Breast epithelium (tissue), 4 donors: ENCODE results near the gene NR1I3. TPM values are rescaled to one million over a fixed set of nuclear protein-coding genes. Genes with fewer than 3 reads are reported as not detected.

ENCODE experiments used
- DNase-seq, 2 donors: peaks; one replicate each; pipeline ENCODE4 v3.0.0-alpha.2; 2019; ENCODE audit warnings: low spot score in 2 of 2
- H3K27ac ChIP-seq, 2 donors: fragments of 200-600 bp; sonication (generic) in 1 of 2; one replicate each; pipeline ENCODE4 v1.5.1; 2016 to 2019; ENCODE audit warnings: mild to moderate bottlenecking in 1 of 2
- H3K27me3 ChIP-seq, 2 donors: fragments of 200-600 bp; sonication (generic) in 1 of 2; one replicate each; pipeline versions ENCODE4 v1.5.1 to v1.6.0; 2017 to 2019; ENCODE audit warnings: control low read depth in 1 of 2, mild to moderate bottlenecking in 1 of 2
- H3K36me3 ChIP-seq: fragments of 200-600 bp; one replicate; pipeline ENCODE4 v1.5.1; 2019
- H3K4me1 ChIP-seq, 2 donors: fragments of 200-600 bp; sonication (generic); one replicate each; pipeline ENCODE4 v1.5.1; 2016 to 2019; ENCODE audit warnings: control low read depth in 1 of 2
- H3K4me3 ChIP-seq, 3 donors: fragments of 200-600 bp; sonication (generic); 1 replicate in 2 of 3; 2 replicates in 1 of 3; pipeline ENCODE4 v1.5.1; 2016 to 2019; ENCODE audit warnings: mild to moderate bottlenecking in 3 of 3, moderate library complexity in 2 of 3
- H3K9me3 ChIP-seq, 2 donors: fragments of 200-600 bp; sonication (generic) in 1 of 2; one replicate each; pipeline ENCODE4 v1.5.1; 2016 to 2019; ENCODE audit warnings: control low read depth in 1 of 2
- POLR2A ChIP-seq: fragments of 450-650 bp; IDR thresholded peaks from one replicate; pipeline ENCODE4 v1.6.1; 2016; ENCODE audit warnings: antibody characterized with exemption, mild to moderate bottlenecking, moderate library complexity
- POLR2AphosphoS5 ChIP-seq, 3 donors: sonication (generic); formaldehyde crosslinking; IDR thresholded peaks; one replicate each; pipeline ENCODE4 v1.6.1; 2017; ENCODE audit warnings: antibody characterized with exemption in 3 of 3
- intact Hi-C: fragments of 100-400 bp; cut with DNase I; formaldehyde crosslinking; loops from one replicate; pipeline ENCODE4 v1.15.1; 2023; ENCODE audit warnings: low total_unique reads
- total RNA-seq, 3 donors: library from RNA; depleted of rRNA; stranded (reverse); fragments of >200 nt; gene quantifications; one replicate each; pipeline ENCODE4 v1.1.0, GENCODE V29; 2016
- TF ChIP-seq, protein P1 (sequence below), 3 donors: fragments of 450-650 bp; IDR thresholded peaks; one replicate each; pipeline ENCODE4 v1.5.1; 2016 to 2017; ENCODE audit warnings: antibody characterized with exemption in 3 of 3, mild to moderate bottlenecking in 3 of 3, moderate library complexity in 3 of 3

Gene NR1I3
- total RNA-seq, 3 donors from 2014 or later: not detected

DNA sequence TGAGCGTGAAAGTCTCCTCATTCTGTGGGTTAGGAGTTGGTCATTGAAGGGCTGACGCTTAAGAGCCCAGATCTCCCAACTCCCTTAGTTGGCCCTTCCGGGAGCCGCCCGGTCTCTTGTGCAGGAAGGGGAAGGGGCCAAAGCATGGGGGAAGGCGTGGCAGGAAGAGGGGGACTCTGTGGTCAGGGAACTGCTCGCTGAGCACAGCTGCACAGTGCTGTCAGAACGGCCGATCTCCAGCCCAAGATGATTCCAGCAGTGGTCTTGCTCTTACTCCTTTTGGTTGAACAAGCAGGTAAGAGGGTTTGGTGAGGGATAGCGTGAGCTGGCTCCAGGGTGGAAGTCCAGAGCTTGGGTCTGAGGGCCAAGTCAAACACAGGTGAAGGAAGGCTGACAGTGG lies 22.9 kb downstream of the NR1I3 start, which contains the start of gene FCER1G:
TSS of gene FCER1G (plus strand) at position 220 of the 400 bp plus-strand sequence. CDS start at position 247, 27 bp downstream.
- intact Hi-C loops: no loop called here
- no peaks in the 10 kb centered on the region for H3K9me3 ChIP-seq
- peaks cover 5% of the 10 kb centered on the region for H3K36me3 ChIP-seq
- H3K27me3 ChIP-seq: no peaks in the 10 kb centered on the region
- DNase-seq: no peak
- H3K4me3 ChIP-seq: peak within 1 kb of the TSS; percentile 13 to 43 (median 40)
- H3K27ac ChIP-seq: peak within 1 kb of the TSS in 1 of 2 donors; percentile 78
- no peaks in the 10 kb centered on the region for H3K4me1 ChIP-seq
- TF ChIP-seq POLR2AphosphoS5 (IDR thresholded peaks at IDR 0.05) (no peak), POLR2A (no peak)
- TF ChIP-seq, protein P1, sequence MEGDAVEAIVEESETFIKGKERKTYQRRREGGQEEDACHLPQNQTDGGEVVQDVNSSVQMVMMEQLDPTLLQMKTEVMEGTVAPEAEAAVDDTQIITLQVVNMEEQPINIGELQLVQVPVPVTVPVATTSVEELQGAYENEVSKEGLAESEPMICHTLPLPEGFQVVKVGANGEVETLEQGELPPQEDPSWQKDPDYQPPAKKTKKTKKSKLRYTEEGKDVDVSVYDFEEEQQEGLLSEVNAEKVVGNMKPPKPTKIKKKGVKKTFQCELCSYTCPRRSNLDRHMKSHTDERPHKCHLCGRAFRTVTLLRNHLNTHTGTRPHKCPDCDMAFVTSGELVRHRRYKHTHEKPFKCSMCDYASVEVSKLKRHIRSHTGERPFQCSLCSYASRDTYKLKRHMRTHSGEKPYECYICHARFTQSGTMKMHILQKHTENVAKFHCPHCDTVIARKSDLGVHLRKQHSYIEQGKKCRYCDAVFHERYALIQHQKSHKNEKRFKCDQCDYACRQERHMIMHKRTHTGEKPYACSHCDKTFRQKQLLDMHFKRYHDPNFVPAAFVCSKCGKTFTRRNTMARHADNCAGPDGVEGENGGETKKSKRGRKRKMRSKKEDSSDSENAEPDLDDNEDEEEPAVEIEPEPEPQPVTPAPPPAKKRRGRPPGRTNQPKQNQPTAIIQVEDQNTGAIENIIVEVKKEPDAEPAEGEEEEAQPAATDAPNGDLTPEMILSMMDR (IDR thresholded peaks at IDR 0.05): no peak

DNA sequence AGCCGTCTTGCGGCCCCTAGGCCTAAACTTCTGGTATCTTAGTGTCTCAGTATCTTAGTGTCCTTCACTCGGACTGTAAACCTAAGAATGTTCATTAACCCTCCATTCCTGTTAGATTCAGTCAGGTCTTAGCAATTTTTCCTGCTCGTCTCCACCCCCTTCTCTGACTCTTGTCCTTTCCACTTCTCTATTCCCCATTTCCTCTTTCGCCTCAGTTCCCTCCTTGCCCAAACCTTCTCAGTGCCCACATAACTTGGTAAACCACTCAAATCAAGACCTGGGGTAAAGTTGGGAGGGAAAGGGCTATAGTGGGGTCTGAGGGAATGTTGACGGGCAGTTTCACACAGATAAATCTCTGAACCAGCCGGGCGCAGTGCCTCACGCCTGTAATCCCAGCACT lies 23.6 kb downstream of the NR1I3 start:
- peak overlapping the region in 1 of 3 donors; percentile 43 for H3K4me3 ChIP-seq
- no peaks in the 10 kb centered on the region for H3K4me1 ChIP-seq
- H3K36me3 ChIP-seq: peaks cover 5% of the 10 kb centered on the region
- no peak for DNase-seq
- intact Hi-C loops: no loop called here
- H3K27me3 ChIP-seq: no peaks in the 10 kb centered on the region
- TF ChIP-seq, protein P1 (IDR thresholded peaks at IDR 0.05): no peak
- TF ChIP-seq POLR2AphosphoS5 (IDR thresholded peaks at IDR 0.05): no peak
- no peak for TF ChIP-seq POLR2A
- no peak overlapping the region for H3K27ac ChIP-seq
- H3K9me3 ChIP-seq: no peaks in the 10 kb centered on the region

DNA sequence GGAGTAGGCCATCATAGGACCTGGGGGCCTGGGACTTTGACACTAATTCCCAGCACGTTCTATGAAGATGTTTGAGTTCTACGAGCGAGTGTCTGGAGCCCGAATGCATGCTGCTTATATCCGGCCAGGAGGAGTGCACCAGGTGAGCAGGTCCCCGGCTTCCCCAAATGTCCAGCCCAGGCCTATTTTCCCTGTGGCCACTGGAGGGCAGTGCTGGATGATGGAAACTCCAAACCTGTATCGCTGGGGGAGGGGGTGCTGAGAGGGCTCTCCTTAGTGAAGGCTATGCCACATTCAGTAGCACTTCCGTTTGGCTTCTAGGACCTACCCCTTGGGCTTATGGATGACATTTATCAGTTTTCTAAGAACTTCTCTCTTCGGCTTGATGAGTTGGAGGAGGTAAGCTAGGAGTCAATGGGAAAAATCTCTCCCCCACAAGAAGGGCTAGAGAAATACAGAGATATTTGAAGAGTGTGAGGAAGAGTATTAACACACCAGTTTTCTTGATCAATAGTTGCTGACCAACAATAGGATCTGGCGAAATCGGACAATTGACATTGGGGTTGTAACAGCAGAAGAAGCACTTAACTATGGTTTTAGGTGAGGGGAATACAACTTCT lies 28.1 kb downstream of the NR1I3 start:
- intact Hi-C loops: no loop called here
- Histone ChIP-seq H3K27me3 (no peaks in the 10 kb centered on the region), H3K27ac (peak overlapping the region in 1 of 2 donors; percentile 26), H3K4me1 (no peaks in the 10 kb centered on the region), H3K4me3 (no peak overlapping the region), H3K9me3 (no peaks in the 10 kb centered on the region), H3K36me3 (peaks cover 5% of the 10 kb centered on the region)
- DNase-seq: peak; percentile 59 to 66
- peak in 1 of 3 donors; percentile 8 for TF ChIP-seq POLR2AphosphoS5 (IDR thresholded peaks at IDR 0.05)
- TF ChIP-seq, protein P1 (IDR thresholded peaks at IDR 0.05): peak; percentile 54 to 88 (median 85)
- no peak for TF ChIP-seq POLR2A

DNA sequence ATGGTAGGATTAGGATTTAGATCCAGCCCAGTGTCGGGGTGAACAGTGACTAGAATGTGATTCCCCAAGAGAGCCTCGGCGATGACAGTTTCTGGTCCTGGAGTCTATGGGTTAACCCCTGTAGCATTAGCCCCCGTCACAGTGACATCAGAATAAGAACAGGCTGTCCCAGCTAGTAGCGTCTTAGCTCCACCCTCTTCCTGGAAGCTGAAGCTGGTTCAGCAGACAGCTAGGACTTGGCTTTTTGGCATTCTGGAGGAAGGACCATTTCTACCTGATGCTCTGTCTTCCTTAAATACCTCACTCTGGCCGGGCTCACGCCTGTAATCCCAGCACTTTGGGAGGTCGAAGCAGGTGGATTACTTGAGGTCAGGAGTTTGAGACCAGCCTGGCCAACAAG lies 30.8 kb downstream of the NR1I3 start:
- Histone ChIP-seq H3K9me3 (no peaks in the 10 kb centered on the region), H3K4me1 (peaks cover 0 to 3% of the 10 kb centered on the region in 2 donors), H3K27me3 (no peaks in the 10 kb centered on the region), H3K36me3 (no peaks in the 10 kb centered on the region), H3K4me3 (no peak overlapping the region), H3K27ac (peak overlapping the region; percentile 2 to 78)
- no peak for DNase-seq
- TF ChIP-seq, protein P1 (IDR thresholded peaks at IDR 0.05): no peak
- peak in 1 of 3 donors; percentile 76 for TF ChIP-seq POLR2AphosphoS5 (IDR thresholded peaks at IDR 0.05)
- intact Hi-C loops: no loop called here

DNA sequence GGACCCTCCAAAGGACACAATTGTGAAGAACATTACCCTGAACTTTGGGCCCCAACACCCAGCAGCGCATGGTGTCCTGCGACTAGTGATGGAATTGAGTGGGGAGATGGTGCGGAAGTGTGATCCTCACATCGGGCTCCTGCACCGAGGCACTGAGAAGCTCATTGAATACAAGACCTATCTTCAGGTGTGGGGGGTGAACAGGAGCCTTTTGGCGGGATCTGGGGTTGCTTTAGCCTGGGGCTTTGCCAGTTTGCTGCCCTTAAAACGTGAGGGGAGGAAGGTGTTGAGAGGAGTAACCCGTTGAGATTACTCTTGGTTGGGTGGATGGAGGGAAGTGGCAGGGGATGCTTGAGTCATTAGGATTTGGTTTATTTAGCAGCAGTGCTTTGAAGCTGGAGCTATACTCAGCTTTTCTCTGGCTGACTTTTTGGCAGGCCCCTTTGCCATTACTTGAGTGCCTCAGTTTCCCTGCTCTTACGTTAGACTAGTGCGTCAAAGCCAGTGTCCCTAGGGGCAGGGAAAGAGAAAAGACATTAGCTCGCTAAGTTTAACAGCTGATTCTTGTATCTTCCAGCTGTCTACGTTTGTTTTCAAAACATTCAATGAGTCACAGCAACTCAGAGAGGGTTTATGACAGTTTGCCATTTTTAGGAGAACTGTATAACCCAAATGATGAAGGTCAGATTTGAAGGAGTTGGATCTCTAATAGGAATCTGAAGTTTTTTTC lies 31.4 kb downstream of the NR1I3 start:
- TF ChIP-seq, protein P1 (IDR thresholded peaks at IDR 0.05): no peak
- TF ChIP-seq POLR2AphosphoS5 (IDR thresholded peaks at IDR 0.05): no peak
- no peak for TF ChIP-seq POLR2A
- Histone ChIP-seq H3K4me1 (peaks cover 0 to 3% of the 10 kb centered on the region in 2 donors), H3K4me3 (no peak overlapping the region), H3K27ac (peak overlapping the region; percentile 2 to 78), H3K9me3 (no peaks in the 10 kb centered on the region), H3K27me3 (no peaks in the 10 kb centered on the region), H3K36me3 (no peaks in the 10 kb centered on the region)
- intact Hi-C loops: no loop called here
- no peak for DNase-seq
